Fibroblast of mammary gland (primary cell): ENCODE data around the gene ITPRIPL1.
A peak's percentile ranks its signal among the peaks of the same experiment; 100 is the strongest.

ENCODE experiments used
- DNase-seq: peaks from one replicate; pipeline ENCODE4 v3.0.0-alpha.2; 2010; ENCODE audit warnings: low read depth
- H3K4me3 ChIP-seq: 2 replicates; pipeline ENCODE4 v1.5.1; 2011; ENCODE audit warnings: low read depth, mild to moderate bottlenecking, low read length, moderate library complexity; ENCODE audit not compliant: control insufficient read depth
- CTCF ChIP-seq: conservative IDR thresholded peaks from 2 replicates; pipeline ENCODE4 v1.5.1; 2011; ENCODE audit warnings: low read depth, low read length, inconsistent platforms; ENCODE audit not compliant: control insufficient read depth, insufficient read depth

The ITPRIPL1 gene

GRCh38 chr2:96304606-96305005, 20.5 kb upstream of the ITPRIPL1 start:
- no peak for TF ChIP-seq CTCF
- DNase-seq: no peak

GRCh38 chr2:96305091-96305978, 19.8 kb upstream of the ITPRIPL1 start, which contains the start of gene SNRNP200:
SNRNP200 (minus strand) TSS chr2:96305546; CDS start chr2:96305437, 109 bp downstream.
- H3K4me3 ChIP-seq: peak within 1 kb of the TSS; percentile 100
- TF ChIP-seq CTCF: no peak
- peak; percentile 77 for DNase-seq

More at GRCh38 chr2:96304606-96305005, 20.5 kb upstream of the ITPRIPL1 start:
- peak overlapping the region; percentile 100 for H3K4me3 ChIP-seq

- peak overlapping the region; percentile 100 for H3K4me3 ChIP-seq
- DNase-seq: no peak
- no peak for TF ChIP-seq CTCF
Observed at GRCh38 chr2:96305979-96306308, 19.2 kb upstream of the ITPRIPL1 start.

GRCh38 chr2:96306370-96306769, 18.7 kb upstream of the ITPRIPL1 start:
- no peak for DNase-seq
- no peak for TF ChIP-seq CTCF
- peak overlapping the region; percentile 100 for H3K4me3 ChIP-seq

- DNase-seq: no peak
- no peak overlapping the region for H3K4me3 ChIP-seq
- no peak for TF ChIP-seq CTCF
Observed at GRCh38 chr2:96308248-96308647, 16.9 kb upstream of the ITPRIPL1 start.

GRCh38 chr2:96315005-96315399, 10.1 kb upstream of the ITPRIPL1 start:
- DNase-seq: no peak
- TF ChIP-seq CTCF: no peak
- H3K4me3 ChIP-seq: no peak overlapping the region
